ENCODE measurements around the gene TCTN3. TPM values are rescaled to one million over a fixed set of nuclear protein-coding genes. Genes with fewer than 3 reads are reported as not detected.
"Not testable (repeated sequence)": the region's sequence is repeated elsewhere in the genome, so short reads cannot be mapped to it uniquely, and the experiment has no call there.

Gene TCTN3
- 49.5 and 53.0 TPM in 2 replicates for total RNA-seq (ENCODE audit: low replicate concordance)
- long read RNA-seq, transcript TCTN3-207 (14 exons, 2,739 nt) = major isoform, 207 of 243 reads
- long read RNA-seq, partial matches to known transcripts = 9 of 243 reads
- long read RNA-seq, other reads (novel, unspliced or antisense) = 27 of 243 reads

- peaks cover 13% of the 10 kb centered on the region for H3K36me3 Mint-ChIP-seq
- peaks cover 24% of the 10 kb centered on the region for H3K4me1 Mint-ChIP-seq (ENCODE audit: unreplicated experiment)
- TF ChIP-seq CTCF (conservative IDR thresholded peaks at IDR 0.05) = peak; percentile 100
- no peaks in the 10 kb centered on the region for H3K9me3 Mint-ChIP-seq
- DNase-seq (ENCODE audit: extremely low spot score, unreplicated experiment) = peak; percentile 98
- H3K27ac Mint-ChIP-seq = peak within 1 kb of the TSS; percentile 92
- H3K4me3 Mint-ChIP-seq = peak within 1 kb of the TSS; percentile 93
- H3K27me3 Mint-ChIP-seq = no peaks in the 10 kb centered on the region
These were observed at the start of gene TCTN3 for GRCh38 chr10:95693668-95694534. TSS of gene TCTN3 (minus strand) at chr10:95693927. CDS start at chr10:95693899, 28 bp downstream.

DNA sequence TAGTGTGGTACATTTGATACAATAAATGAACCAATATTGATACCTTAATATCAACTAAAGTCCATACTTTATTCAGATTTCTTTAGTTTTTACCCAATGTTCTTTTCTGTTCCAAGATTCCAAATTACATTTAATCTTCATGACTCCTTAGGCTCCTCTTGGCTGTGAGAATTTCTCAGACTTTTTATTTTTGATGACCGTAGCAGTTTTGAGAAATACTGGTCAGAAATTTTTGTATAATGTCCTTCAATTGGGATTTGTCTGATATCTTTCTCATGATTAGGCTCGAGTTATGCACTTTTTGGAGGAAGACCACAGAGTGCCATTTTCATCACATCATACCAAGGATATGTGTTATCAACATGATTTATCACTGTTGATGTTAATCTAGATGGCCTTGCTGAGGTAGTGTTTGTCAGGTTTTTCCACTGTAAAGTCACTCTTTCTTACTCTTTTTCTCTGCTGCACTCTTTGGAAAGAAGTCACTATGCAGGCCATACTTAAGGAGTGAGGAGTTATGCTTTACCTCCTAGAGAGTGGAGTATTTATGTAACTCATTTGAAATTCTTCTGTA is 49.3 kb upstream of the TCTN3 start:
- Mint-ChIP-seq H3K36me3 (no peaks in the 10 kb centered on the region), H3K27ac (no peak overlapping the region), H3K4me3 (no peak overlapping the region), H3K9me3 (peaks cover 4% of the 10 kb centered on the region), H3K27me3 (no peaks in the 10 kb centered on the region), H3K4me1 (ENCODE audit: unreplicated experiment) (peaks cover 9% of the 10 kb centered on the region)
- DNase-seq (ENCODE audit: extremely low spot score, unreplicated experiment) = no peak
- TF ChIP-seq CTCF (conservative IDR thresholded peaks at IDR 0.05) = no peak

GRCh38 chr10:95742485-95742884 is 48.8 kb upstream of the TCTN3 start:
- H3K4me3 Mint-ChIP-seq = no peak overlapping the region
- no peak for DNase-seq (ENCODE audit: extremely low spot score, unreplicated experiment)
- H3K9me3 Mint-ChIP-seq = peaks cover 4% of the 10 kb centered on the region
- TF ChIP-seq CTCF (conservative IDR thresholded peaks at IDR 0.05) = no peak
- H3K27ac Mint-ChIP-seq = no peak overlapping the region
- peaks cover 9% of the 10 kb centered on the region for H3K4me1 Mint-ChIP-seq (ENCODE audit: unreplicated experiment)
- no peaks in the 10 kb centered on the region for H3K36me3 Mint-ChIP-seq
- H3K27me3 Mint-ChIP-seq = peaks cover 3% of the 10 kb centered on the region

- Mint-ChIP-seq H3K9me3 (peaks cover 4% of the 10 kb centered on the region), H3K4me3 (no peak overlapping the region), H3K36me3 (no peaks in the 10 kb centered on the region), H3K27ac (no peak overlapping the region), H3K27me3 (peaks cover 3% of the 10 kb centered on the region), H3K4me1 (ENCODE audit: unreplicated experiment) (peaks cover 9% of the 10 kb centered on the region)
- TF ChIP-seq CTCF (conservative IDR thresholded peaks at IDR 0.05) = no peak
- DNase-seq (ENCODE audit: extremely low spot score, unreplicated experiment) = no peak
These were observed 48.2 kb upstream of the TCTN3 start for GRCh38 chr10:95741807-95742467.

DNA sequence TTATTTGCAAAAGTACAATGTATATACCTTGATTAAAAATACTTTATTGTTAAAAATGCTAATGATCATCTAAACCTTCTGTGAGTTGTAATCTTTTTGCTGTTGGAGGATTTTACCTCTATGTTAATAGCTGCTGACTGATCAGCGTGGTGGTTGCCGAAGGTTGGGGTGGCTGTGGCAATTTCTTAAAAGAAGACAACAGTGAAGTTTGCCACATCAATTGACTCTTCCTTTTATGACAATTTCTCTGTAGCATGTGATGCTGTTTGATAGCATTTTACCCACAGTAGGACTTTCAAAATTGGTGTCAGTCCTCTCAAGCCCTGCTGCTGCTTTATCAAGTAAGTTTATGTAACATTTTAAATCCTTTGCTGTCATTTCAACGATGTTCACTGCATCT is 45.3 kb upstream of the TCTN3 start:
- no peak for DNase-seq (ENCODE audit: extremely low spot score, unreplicated experiment)
- TF ChIP-seq CTCF (conservative IDR thresholded peaks at IDR 0.05) = no peak
- Mint-ChIP-seq H3K27me3 (peaks cover 3% of the 10 kb centered on the region), H3K9me3 (no peaks in the 10 kb centered on the region), H3K27ac (no peak overlapping the region), H3K36me3 (no peaks in the 10 kb centered on the region), H3K4me1 (ENCODE audit: unreplicated experiment) (peaks cover 9% of the 10 kb centered on the region), H3K4me3 (no peak overlapping the region)

- DNase-seq (ENCODE audit: extremely low spot score, unreplicated experiment); H3K27ac Mint-ChIP-seq; H3K4me1 Mint-ChIP-seq (ENCODE audit: unreplicated experiment); H3K36me3 Mint-ChIP-seq; H3K27me3 Mint-ChIP-seq; H3K4me3 Mint-ChIP-seq; H3K9me3 Mint-ChIP-seq: not testable (repeated sequence)
These were observed 39.2 kb upstream of the TCTN3 start for GRCh38 chr10:95732907-95733306.
